ENCODE data around the gene DOCK9. TPM values are rescaled to one million over a fixed set of nuclear protein-coding genes. Genes with fewer than 3 reads are reported as not detected.

DOCK9 gene
- total RNA-seq, 1 donor from 2014 or later: 88.4 TPM

- H3K36me3 ChIP-seq: no peaks in the 10 kb centered on the region
- H3K4me3 ChIP-seq: no peak overlapping the region
- H3K9me3 ChIP-seq: no peaks in the 10 kb centered on the region
- no peak for DNase-seq (ENCODE audit: extremely low spot score in 2 of 2)
- peak overlapping the region; percentile 74 for H3K27ac ChIP-seq
- H3K4me1 ChIP-seq: peaks cover 9% of the 10 kb centered on the region
- no peaks in the 10 kb centered on the region for H3K27me3 ChIP-seq
- intact Hi-C loops (cut with DNase I): no loop called here
- TF ChIP-seq POLR2AphosphoS5 (IDR thresholded peaks at IDR 0.05; ENCODE audit: insufficient read depth in 1 of 2, low read depth in 1 of 2): peak in 1 of 2 donors; percentile 73
- no peak for TF ChIP-seq POLR2A (IDR thresholded peaks at IDR 0.05)
- no peak for TF ChIP-seq CTCF (IDR thresholded peaks at IDR 0.05)
Measured at GRCh38 chr13:98927951-98928927, 49.6 kb downstream of the DOCK9 start.

GRCh38 chr13:98925949-98926348 lies 51.9 kb downstream of the DOCK9 start:
- H3K27me3 ChIP-seq: no peaks in the 10 kb centered on the region
- intact Hi-C loops (cut with DNase I): no loop called here
- no peak for TF ChIP-seq POLR2AphosphoS5 (IDR thresholded peaks at IDR 0.05; ENCODE audit: insufficient read depth in 1 of 2, low read depth in 1 of 2)
- TF ChIP-seq CTCF (IDR thresholded peaks at IDR 0.05): no peak
- TF ChIP-seq POLR2A (IDR thresholded peaks at IDR 0.05): no peak

GRCh38 chr13:98923641-98924397 lies 54.0 kb downstream of the DOCK9 start:
- H3K4me3 ChIP-seq: no peak overlapping the region
- peaks cover 9% of the 10 kb centered on the region for H3K4me1 ChIP-seq
- H3K27me3 ChIP-seq: no peaks in the 10 kb centered on the region
- H3K27ac ChIP-seq: peak overlapping the region; percentile 3
- DNase-seq (ENCODE audit: extremely low spot score in 2 of 2): no peak
- TF ChIP-seq POLR2A (IDR thresholded peaks at IDR 0.05) (no peak), CTCF (IDR thresholded peaks at IDR 0.05) (no peak), POLR2AphosphoS5 (IDR thresholded peaks at IDR 0.05; ENCODE audit: insufficient read depth in 1 of 2, low read depth in 1 of 2) (no peak)
- H3K9me3 ChIP-seq: no peaks in the 10 kb centered on the region
- H3K36me3 ChIP-seq: peaks cover 0 to 13% of the 10 kb centered on the region in 2 donors
- intact Hi-C loops (cut with DNase I): no loop called here

More at GRCh38 chr13:98925949-98926348, 51.9 kb downstream of the DOCK9 start:
- H3K4me1 ChIP-seq: peaks cover 9% of the 10 kb centered on the region
- H3K27ac ChIP-seq: no peak overlapping the region
- H3K4me3 ChIP-seq: no peak overlapping the region
- no peaks in the 10 kb centered on the region for H3K9me3 ChIP-seq
- DNase-seq (ENCODE audit: extremely low spot score in 2 of 2): no peak
- peaks cover 0 to 13% of the 10 kb centered on the region in 2 donors for H3K36me3 ChIP-seq

GRCh38 chr13:98922306-98922705 lies 55.6 kb downstream of the DOCK9 start:
- TF ChIP-seq CTCF (IDR thresholded peaks at IDR 0.05) (no peak), POLR2A (IDR thresholded peaks at IDR 0.05) (no peak), POLR2AphosphoS5 (IDR thresholded peaks at IDR 0.05; ENCODE audit: insufficient read depth in 1 of 2, low read depth in 1 of 2) (no peak)
- no peak overlapping the region for H3K4me3 ChIP-seq
- no peaks in the 10 kb centered on the region for H3K9me3 ChIP-seq
- no peak overlapping the region for H3K27ac ChIP-seq
- H3K27me3 ChIP-seq: no peaks in the 10 kb centered on the region
- peaks cover 0 to 13% of the 10 kb centered on the region in 2 donors for H3K36me3 ChIP-seq
- intact Hi-C loops (cut with DNase I): no loop called here
- H3K4me1 ChIP-seq: peaks cover 9% of the 10 kb centered on the region
- no peak for DNase-seq (ENCODE audit: extremely low spot score in 2 of 2)
